ENCODE results near the gene DRD2. TPM values are rescaled to one million over a fixed set of nuclear protein-coding genes. Genes with fewer than 3 reads are reported as not detected.

The DRD2 gene
- total RNA-seq, 2 experiments from 2014 or later, result not detected

DNA sequence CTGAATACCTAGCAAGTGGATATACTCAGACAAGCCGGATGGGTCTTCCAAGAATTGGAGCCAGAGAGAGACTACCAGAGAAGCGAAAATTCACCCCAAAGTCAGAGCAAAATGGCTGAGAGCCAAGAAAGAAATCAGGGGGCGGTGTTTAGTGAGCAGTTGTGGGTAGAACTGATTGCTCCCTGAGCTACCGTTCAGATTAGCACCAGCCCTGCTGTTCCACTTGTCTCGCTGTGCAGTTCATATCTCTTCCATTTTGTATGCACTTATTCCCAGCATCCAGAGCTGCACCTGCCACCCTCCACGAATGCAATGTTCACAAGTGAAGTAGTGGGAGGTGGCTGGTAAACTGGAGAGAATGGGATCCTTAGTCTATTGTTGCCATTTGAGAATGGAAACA lies 25.5 kb downstream of the DRD2 start:
- Histone ChIP-seq H3K9me3 (ENCODE audit: low read length) (no peaks in the 10 kb centered on the region), H3K27ac (ENCODE audit: low read depth, low read length, poor library complexity, severe bottlenecking) (no peak overlapping the region), H2AFZ (ENCODE audit: low read length) (no peak overlapping the region), H3K36me3 (ENCODE audit: insufficient read depth, low read length) (no peaks in the 10 kb centered on the region), H3K4me3 (ENCODE audit: low read depth, low read length, poor library complexity, severe bottlenecking) (no peak overlapping the region), H4K20me1 (ENCODE audit: insufficient read depth, low read length) (no peaks in the 10 kb centered on the region), H3K9me2 (ENCODE audit: insufficient read depth, low read length) (no peaks in the 10 kb centered on the region), H3K4me1 (ENCODE audit: insufficient read depth, low read length, poor library complexity, severe bottlenecking) (no peaks in the 10 kb centered on the region), H3K79me2 (ENCODE audit: insufficient read depth, low read depth, low read length) (no peaks in the 10 kb centered on the region), H3K4me2 (ENCODE audit: low read length) (no peak overlapping the region)
- ChIA-PET POLR2A (no interaction called here), CTCF (ENCODE audit: unreplicated experiment) (interaction anchor here (0.6 kb wide), 1 partner anchor 9 kb away, joined by 3 read pairs; no protein-coding TSS in a partner anchor)
- TF ChIP-seq, protein P1, sequence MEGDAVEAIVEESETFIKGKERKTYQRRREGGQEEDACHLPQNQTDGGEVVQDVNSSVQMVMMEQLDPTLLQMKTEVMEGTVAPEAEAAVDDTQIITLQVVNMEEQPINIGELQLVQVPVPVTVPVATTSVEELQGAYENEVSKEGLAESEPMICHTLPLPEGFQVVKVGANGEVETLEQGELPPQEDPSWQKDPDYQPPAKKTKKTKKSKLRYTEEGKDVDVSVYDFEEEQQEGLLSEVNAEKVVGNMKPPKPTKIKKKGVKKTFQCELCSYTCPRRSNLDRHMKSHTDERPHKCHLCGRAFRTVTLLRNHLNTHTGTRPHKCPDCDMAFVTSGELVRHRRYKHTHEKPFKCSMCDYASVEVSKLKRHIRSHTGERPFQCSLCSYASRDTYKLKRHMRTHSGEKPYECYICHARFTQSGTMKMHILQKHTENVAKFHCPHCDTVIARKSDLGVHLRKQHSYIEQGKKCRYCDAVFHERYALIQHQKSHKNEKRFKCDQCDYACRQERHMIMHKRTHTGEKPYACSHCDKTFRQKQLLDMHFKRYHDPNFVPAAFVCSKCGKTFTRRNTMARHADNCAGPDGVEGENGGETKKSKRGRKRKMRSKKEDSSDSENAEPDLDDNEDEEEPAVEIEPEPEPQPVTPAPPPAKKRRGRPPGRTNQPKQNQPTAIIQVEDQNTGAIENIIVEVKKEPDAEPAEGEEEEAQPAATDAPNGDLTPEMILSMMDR (conservative IDR thresholded peaks at IDR 0.05; ENCODE audit: low read length), result no peak
- no peak for TF ChIP-seq EZH2phosphoT487 (IDR thresholded peaks at IDR 0.05; ENCODE audit: borderline replicate concordance, low read depth, low read length)
- no TSS peak for BruUV-seq (replicated peaks)
- intact Hi-C loops (cut with micrococcal nuclease; ENCODE audit: unreplicated experiment), result no loop called here
- no peak for DNase-seq (ENCODE audit: low spot score)

- ChIA-PET CTCF (ENCODE audit: unreplicated experiment) (no interaction called here), POLR2A (interaction anchor here (0.7 kb wide), 1 partner anchor 132 kb away, joined by 3 read pairs; no protein-coding TSS in a partner anchor)
These were observed 26.9 kb downstream of the DRD2 start for GRCh38 chr11:113448316-113448677.

DNA sequence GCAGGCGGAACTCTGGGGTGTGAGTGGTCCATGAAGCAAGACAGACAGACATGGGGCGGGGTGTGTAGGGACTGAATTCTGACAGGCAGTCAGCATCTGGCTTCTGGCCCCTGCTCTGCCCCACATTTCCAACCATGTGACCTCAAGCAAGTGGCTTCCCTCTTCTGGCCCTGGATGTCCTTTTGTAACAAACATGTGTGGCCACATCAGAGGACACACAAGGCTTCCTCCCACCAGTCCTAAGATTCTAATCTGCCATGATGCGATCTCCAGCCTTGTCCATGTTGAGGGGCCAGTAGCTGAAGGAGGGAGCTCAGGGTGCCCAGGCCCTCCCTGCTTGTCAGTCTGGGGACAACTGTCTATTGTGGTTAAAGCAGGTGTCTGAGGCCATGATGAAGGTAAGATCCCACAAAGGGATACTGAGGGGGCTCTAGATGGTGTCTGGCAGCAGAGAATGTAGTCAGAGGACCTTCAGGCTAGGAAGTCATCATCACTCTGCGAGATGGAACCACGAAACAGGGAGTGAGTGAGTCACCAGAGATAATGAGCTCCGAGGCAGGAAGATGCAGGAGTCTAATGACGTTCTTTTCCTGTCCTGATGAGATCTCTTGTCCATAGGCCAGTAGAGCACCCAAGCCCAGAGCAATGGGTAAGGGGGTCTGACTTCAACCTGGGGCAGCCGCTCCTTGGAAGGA lies 27.4 kb downstream of the DRD2 start:
- TF ChIP-seq EZH2phosphoT487 (IDR thresholded peaks at IDR 0.05; ENCODE audit: borderline replicate concordance, low read depth, low read length), result no peak
- TF ChIP-seq, protein P1 (conservative IDR thresholded peaks at IDR 0.05; ENCODE audit: low read length), result no peak
- no peak overlapping the region for H3K4me3 ChIP-seq (ENCODE audit: low read depth, low read length, poor library complexity, severe bottlenecking)
- intact Hi-C loops (cut with micrococcal nuclease; ENCODE audit: unreplicated experiment), result no loop called here
- H2AFZ ChIP-seq (ENCODE audit: low read length), result no peak overlapping the region
- no peaks in the 10 kb centered on the region for H3K4me1 ChIP-seq (ENCODE audit: insufficient read depth, low read length, poor library complexity, severe bottlenecking)
- no peaks in the 10 kb centered on the region for H3K9me3 ChIP-seq (ENCODE audit: low read length)
- DNase-seq (ENCODE audit: low spot score), result no peak
- no peak overlapping the region for H3K27ac ChIP-seq (ENCODE audit: low read depth, low read length, poor library complexity, severe bottlenecking)
- no peak overlapping the region for H3K4me2 ChIP-seq (ENCODE audit: low read length)
- no peaks in the 10 kb centered on the region for H3K36me3 ChIP-seq (ENCODE audit: insufficient read depth, low read length)
- no peaks in the 10 kb centered on the region for H4K20me1 ChIP-seq (ENCODE audit: insufficient read depth, low read length)
- BruUV-seq (replicated peaks), result no TSS peak
- H3K9me2 ChIP-seq (ENCODE audit: insufficient read depth, low read length), result no peaks in the 10 kb centered on the region
- CTCF ChIA-PET (ENCODE audit: unreplicated experiment), result no interaction called here
- H3K79me2 ChIP-seq (ENCODE audit: insufficient read depth, low read depth, low read length), result no peaks in the 10 kb centered on the region
- POLR2A ChIA-PET, result no interaction called here

More at GRCh38 chr11:113448316-113448677, 26.9 kb downstream of the DRD2 start:
- no peaks in the 10 kb centered on the region for H3K36me3 ChIP-seq (ENCODE audit: insufficient read depth, low read length)
- H3K9me2 ChIP-seq (ENCODE audit: insufficient read depth, low read length), result no peaks in the 10 kb centered on the region
- no peak overlapping the region for H3K27ac ChIP-seq (ENCODE audit: low read depth, low read length, poor library complexity, severe bottlenecking)
- no TSS peak for BruUV-seq (replicated peaks)
- no peaks in the 10 kb centered on the region for H3K9me3 ChIP-seq (ENCODE audit: low read length)
- no peaks in the 10 kb centered on the region for H3K4me1 ChIP-seq (ENCODE audit: insufficient read depth, low read length, poor library complexity, severe bottlenecking)
- H3K79me2 ChIP-seq (ENCODE audit: insufficient read depth, low read depth, low read length), result no peaks in the 10 kb centered on the region
- no peak overlapping the region for H3K4me2 ChIP-seq (ENCODE audit: low read length)
- H2AFZ ChIP-seq (ENCODE audit: low read length), result no peak overlapping the region
- TF ChIP-seq, protein P1 (conservative IDR thresholded peaks at IDR 0.05; ENCODE audit: low read length), result no peak
- TF ChIP-seq EZH2phosphoT487 (IDR thresholded peaks at IDR 0.05; ENCODE audit: borderline replicate concordance, low read depth, low read length), result no peak
- no peaks in the 10 kb centered on the region for H4K20me1 ChIP-seq (ENCODE audit: insufficient read depth, low read length)
- no peak overlapping the region for H3K4me3 ChIP-seq (ENCODE audit: low read depth, low read length, poor library complexity, severe bottlenecking)
- no peak for DNase-seq (ENCODE audit: low spot score)
- intact Hi-C loops (cut with micrococcal nuclease; ENCODE audit: unreplicated experiment), result no loop called here

All from OCI-LY7 (cell line).